Neural cell (in vitro differentiated cells): ENCODE data around the gene CAMK1D. TPM values are rescaled to one million over a fixed set of nuclear protein-coding genes. Genes with fewer than 3 reads are reported as not detected.

Experiments
- H2AFZ ChIP-seq: fragments of 200-600, 300-800 bp; sonication (generic), shearing (Covaris generic); 2 replicates; pipeline ENCODE4 v1.6.0; 2014; ENCODE audit warnings: low read depth, mild to moderate bottlenecking, antibody characterized with exemption, low read length, moderate library complexity
- H3F3A ChIP-seq: fragments of 200-600 bp; shearing (Covaris generic); 2 replicates; pipeline ENCODE4 v1.6.1; 2016; ENCODE audit warnings: mild to moderate bottlenecking, moderate library complexity, mixed read lengths, antibody characterized with exemption, low read length; ENCODE audit not compliant: insufficient read depth, poor library complexity, severe bottlenecking
- H3K27ac ChIP-seq: fragments of 200-600, 300-800 bp; sonication (generic), shearing (Covaris generic); 2 replicates; pipeline ENCODE4 v1.5.1; 2014; ENCODE audit warnings: mild to moderate bottlenecking, low read length, moderate library complexity
- H3K27me3 ChIP-seq: fragments of 300-800, 200-600 bp; sonication (generic), shearing (Covaris generic); 2 replicates; pipeline ENCODE4 v1.6.0; 2014; ENCODE audit warnings: mild to moderate bottlenecking, low read depth, low read length, moderate library complexity; ENCODE audit not compliant: insufficient read depth
- H3K36me3 ChIP-seq: fragments of 300-800, 200-600 bp; sonication (generic), shearing (Covaris generic); 2 replicates; pipeline ENCODE4 v1.5.1; 2014; ENCODE audit warnings: mild to moderate bottlenecking, antibody characterized with exemption, low read length, moderate library complexity; ENCODE audit not compliant: insufficient read depth
- H3K4me2 ChIP-seq: fragments of 300-800, 200-600 bp; sonication (generic), shearing (Covaris generic); 2 replicates; pipeline ENCODE4 v1.6.0; 2014; ENCODE audit warnings: mild to moderate bottlenecking, low read length
- H3K4me3 ChIP-seq: fragments of 300-800, 200-600 bp; sonication (generic), shearing (Covaris generic); 2 replicates; pipeline ENCODE4 v1.5.1; 2014; ENCODE audit warnings: mild to moderate bottlenecking, low read length, moderate library complexity
- H3K79me2 ChIP-seq: fragments of 200-600 bp; shearing (Covaris generic); replicated peaks from 2 replicates; pipeline ENCODE4 v1.6.0; 2014; ENCODE audit warnings: mild to moderate bottlenecking, low read length, moderate library complexity; ENCODE audit not compliant: insufficient read depth
- H3K9ac ChIP-seq: fragments of 300-800, 200-600 bp; sonication (generic), shearing (Covaris generic); 2 replicates; pipeline ENCODE4 v1.6.1; 2016; ENCODE audit warnings: mild to moderate bottlenecking, low read length, mixed read lengths
- H3K9me2 ChIP-seq: fragments of 200-600 bp; shearing (Covaris generic); 2 replicates; pipeline ENCODE4 v1.6.1; 2016; ENCODE audit warnings: mild to moderate bottlenecking, low read length, mixed read lengths; ENCODE audit not compliant: insufficient read depth
- H3K9me3 ChIP-seq: fragments of 200-600, 300-800 bp; sonication (generic), shearing (Covaris generic); 2 replicates; pipeline ENCODE4 v1.6.1; 2016; ENCODE audit warnings: mild to moderate bottlenecking, mixed run types, low read length, moderate library complexity, mixed read lengths
- H4K20me1 ChIP-seq: fragments of 200-600 bp; shearing (Covaris generic); 2 replicates; pipeline ENCODE4 v1.6.1; 2016; ENCODE audit warnings: mild to moderate bottlenecking, mixed run types; ENCODE audit not compliant: insufficient read depth
- EP300 ChIP-seq: fragments of 450-650 bp; conservative IDR thresholded peaks from 2 replicates; pipeline ENCODE4 v1.6.1; 2014; ENCODE audit warnings: antibody characterized with exemption, mild to moderate bottlenecking, moderate library complexity; ENCODE audit not compliant: poor library complexity, severe bottlenecking
- EZH2 ChIP-seq: fragments of 200-600, 300-800 bp; shearing (Covaris generic), sonication (generic); IDR thresholded peaks from 2 replicates; pipeline ENCODE4 v1.6.1; 2014; ENCODE audit warnings: antibody characterized with exemption, low read length, borderline replicate concordance, mild to moderate bottlenecking; ENCODE audit not compliant: insufficient read depth, poor library complexity, severe bottlenecking
- MXI1 ChIP-seq: fragments of 450-650 bp; conservative IDR thresholded peaks from 2 replicates; pipeline ENCODE4 v1.6.1; 2014; ENCODE audit warnings: antibody characterized with exemption, mild to moderate bottlenecking; ENCODE audit not compliant: poor library complexity, severe bottlenecking
- POLR2AphosphoS5 ChIP-seq: IDR thresholded peaks from 2 replicates; pipeline ENCODE4 v1.6.1; 2012
- RAD21 ChIP-seq: fragments of 450-650 bp; conservative IDR thresholded peaks from 2 replicates; pipeline ENCODE4 v1.6.1; 2014; ENCODE audit warnings: antibody characterized with exemption, mild to moderate bottlenecking, moderate library complexity
- SMC3 ChIP-seq: fragments of 450-650 bp; conservative IDR thresholded peaks from 2 replicates; pipeline ENCODE4 v1.6.1; 2014; ENCODE audit warnings: antibody characterized with exemption, mild to moderate bottlenecking, moderate library complexity; ENCODE audit not compliant: poor library complexity
- TAF1 ChIP-seq: IDR thresholded peaks from 2 replicates; pipeline ENCODE4 v1.6.1; 2012; ENCODE audit warnings: low read depth
- polyA plus RNA-seq: library from polyadenylated mRNA; depleted of rRNA; stranded (reverse); fragments of >200 nt; gene quantifications from 2 replicates; pipeline ENCODE4 v1.2.3, GENCODE V29; 2014
- TF ChIP-seq, protein P1 (sequence below): fragments of 450-650 bp; IDR thresholded peaks from 2 replicates; pipeline ENCODE4 v1.5.1; 2014; ENCODE audit warnings: antibody characterized with exemption, mild to moderate bottlenecking, moderate library complexity; ENCODE audit not compliant: poor library complexity, severe bottlenecking
- TF ChIP-seq, protein P2 (sequence below): IDR thresholded peaks from 2 replicates; pipeline ENCODE4 v1.6.1; 2012; ENCODE audit warnings: borderline replicate concordance

CAMK1D gene
- polyA plus RNA-seq, 1 donor from 2014 or later = 13.8 TPM

GRCh38 chr10:12526311-12526710 lies 177.0 kb downstream of the CAMK1D start:
- H3K4me3 ChIP-seq = no peak overlapping the region
- no peaks in the 10 kb centered on the region for H3F3A ChIP-seq
- H3K9me3 ChIP-seq = no peaks in the 10 kb centered on the region
- no peak overlapping the region for H3K27ac ChIP-seq
- peaks cover 5% of the 10 kb centered on the region for H3K79me2 ChIP-seq
- no peak for TF ChIP-seq EZH2
- TF ChIP-seq POLR2AphosphoS5 = no peak
- no peak for TF ChIP-seq EP300
- no peak for TF ChIP-seq TAF1
- no peak for TF ChIP-seq SMC3
- no peak for TF ChIP-seq RAD21
- no peak for TF ChIP-seq MXI1
- TF ChIP-seq, protein P1, sequence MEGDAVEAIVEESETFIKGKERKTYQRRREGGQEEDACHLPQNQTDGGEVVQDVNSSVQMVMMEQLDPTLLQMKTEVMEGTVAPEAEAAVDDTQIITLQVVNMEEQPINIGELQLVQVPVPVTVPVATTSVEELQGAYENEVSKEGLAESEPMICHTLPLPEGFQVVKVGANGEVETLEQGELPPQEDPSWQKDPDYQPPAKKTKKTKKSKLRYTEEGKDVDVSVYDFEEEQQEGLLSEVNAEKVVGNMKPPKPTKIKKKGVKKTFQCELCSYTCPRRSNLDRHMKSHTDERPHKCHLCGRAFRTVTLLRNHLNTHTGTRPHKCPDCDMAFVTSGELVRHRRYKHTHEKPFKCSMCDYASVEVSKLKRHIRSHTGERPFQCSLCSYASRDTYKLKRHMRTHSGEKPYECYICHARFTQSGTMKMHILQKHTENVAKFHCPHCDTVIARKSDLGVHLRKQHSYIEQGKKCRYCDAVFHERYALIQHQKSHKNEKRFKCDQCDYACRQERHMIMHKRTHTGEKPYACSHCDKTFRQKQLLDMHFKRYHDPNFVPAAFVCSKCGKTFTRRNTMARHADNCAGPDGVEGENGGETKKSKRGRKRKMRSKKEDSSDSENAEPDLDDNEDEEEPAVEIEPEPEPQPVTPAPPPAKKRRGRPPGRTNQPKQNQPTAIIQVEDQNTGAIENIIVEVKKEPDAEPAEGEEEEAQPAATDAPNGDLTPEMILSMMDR = no peak
- no peaks in the 10 kb centered on the region for H3K36me3 ChIP-seq
- H3K9ac ChIP-seq = no peak overlapping the region
- no peaks in the 10 kb centered on the region for H3K27me3 ChIP-seq
- H2AFZ ChIP-seq = no peak overlapping the region
- H4K20me1 ChIP-seq = no peaks in the 10 kb centered on the region
- no peaks in the 10 kb centered on the region for H3K9me2 ChIP-seq
- H3K4me2 ChIP-seq = no peak overlapping the region

GRCh38 chr10:12529976-12530375 lies 180.6 kb downstream of the CAMK1D start:
- Histone ChIP-seq H3K9me2 (no peaks in the 10 kb centered on the region), H3K9me3 (no peaks in the 10 kb centered on the region), H3K79me2 (peaks cover 2% of the 10 kb centered on the region), H3K4me2 (no peak overlapping the region), H4K20me1 (no peaks in the 10 kb centered on the region), H3K4me3 (no peak overlapping the region), H3K27ac (no peak overlapping the region), H3K36me3 (no peaks in the 10 kb centered on the region), H3K9ac (no peak overlapping the region), H3K27me3 (no peaks in the 10 kb centered on the region), H3F3A (no peaks in the 10 kb centered on the region), H2AFZ (no peak overlapping the region)
- TF ChIP-seq EZH2 (no peak), TAF1 (no peak), RAD21 (no peak), EP300 (no peak), MXI1 (no peak), POLR2AphosphoS5 (no peak), SMC3 (no peak)
- TF ChIP-seq, protein P2, sequence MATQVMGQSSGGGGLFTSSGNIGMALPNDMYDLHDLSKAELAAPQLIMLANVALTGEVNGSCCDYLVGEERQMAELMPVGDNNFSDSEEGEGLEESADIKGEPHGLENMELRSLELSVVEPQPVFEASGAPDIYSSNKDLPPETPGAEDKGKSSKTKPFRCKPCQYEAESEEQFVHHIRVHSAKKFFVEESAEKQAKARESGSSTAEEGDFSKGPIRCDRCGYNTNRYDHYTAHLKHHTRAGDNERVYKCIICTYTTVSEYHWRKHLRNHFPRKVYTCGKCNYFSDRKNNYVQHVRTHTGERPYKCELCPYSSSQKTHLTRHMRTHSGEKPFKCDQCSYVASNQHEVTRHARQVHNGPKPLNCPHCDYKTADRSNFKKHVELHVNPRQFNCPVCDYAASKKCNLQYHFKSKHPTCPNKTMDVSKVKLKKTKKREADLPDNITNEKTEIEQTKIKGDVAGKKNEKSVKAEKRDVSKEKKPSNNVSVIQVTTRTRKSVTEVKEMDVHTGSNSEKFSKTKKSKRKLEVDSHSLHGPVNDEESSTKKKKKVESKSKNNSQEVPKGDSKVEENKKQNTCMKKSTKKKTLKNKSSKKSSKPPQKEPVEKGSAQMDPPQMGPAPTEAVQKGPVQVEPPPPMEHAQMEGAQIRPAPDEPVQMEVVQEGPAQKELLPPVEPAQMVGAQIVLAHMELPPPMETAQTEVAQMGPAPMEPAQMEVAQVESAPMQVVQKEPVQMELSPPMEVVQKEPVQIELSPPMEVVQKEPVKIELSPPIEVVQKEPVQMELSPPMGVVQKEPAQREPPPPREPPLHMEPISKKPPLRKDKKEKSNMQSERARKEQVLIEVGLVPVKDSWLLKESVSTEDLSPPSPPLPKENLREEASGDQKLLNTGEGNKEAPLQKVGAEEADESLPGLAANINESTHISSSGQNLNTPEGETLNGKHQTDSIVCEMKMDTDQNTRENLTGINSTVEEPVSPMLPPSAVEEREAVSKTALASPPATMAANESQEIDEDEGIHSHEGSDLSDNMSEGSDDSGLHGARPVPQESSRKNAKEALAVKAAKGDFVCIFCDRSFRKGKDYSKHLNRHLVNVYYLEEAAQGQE = no peak
- TF ChIP-seq, protein P1 = no peak
